HepG2 (cell line): ENCODE data around the gene ARHGAP15. TPM values are rescaled to one million over a fixed set of nuclear protein-coding genes. Genes with fewer than 3 reads are reported as not detected.

Source experiments
- ATAC-seq: fragments of 200-7000 bp; cut with Tn5 transposase; 3 replicates; pipeline ENCODE4 v1.9.1; 2020; ENCODE audit warnings: mild to moderate bottlenecking, moderate library complexity
- BruUV-seq: library from RNA; stranded (reverse); fragments of 400-500 nt; replicated peaks from 2 replicates; lab custom pipeline; 2021; lab: Mats Ljungman, UMichigan
- CTCF ChIA-PET: fragments of 300-600 bp; formaldehyde crosslinking; extraction: SDS; loops from one replicate; lab custom pipeline; 2021; ENCODE audit warnings: low total read pairs, inconsistent platforms, low intra/inter-chr PET ratio; lab: Yijun Ruan, JAX
- POLR2A ChIA-PET: fragments of 350-600 bp; sonication (Branson Sonifier 250); formaldehyde crosslinking; loops from one replicate; lab custom pipeline; 2020; ENCODE audit warnings: antibody characterized with exemption, inconsistent platforms; lab: Yijun Ruan, JAX
- DNase-seq: peaks from one replicate; pipeline ENCODE4 v3.0.0-alpha.2; 2015; ENCODE audit warnings: low spot score
- FAIRE-seq: peaks from 3 replicates; lab custom pipeline; 2011; peaks lifted over from hg19 to GRCh38; lab: Jason Lieb, UNC
- H2AFZ ChIP-seq: one replicate; pipeline ENCODE4 v1.6.1; 2011; ENCODE audit warnings: low read length, inconsistent platforms
- H3K27ac ChIP-seq: fragments of 300-600 bp; 3 replicates; pipeline ENCODE4 v1.8.0; 2011; ENCODE audit warnings: mixed run types, mild to moderate bottlenecking, mixed read lengths, low read length, inconsistent platforms; ENCODE audit not compliant: insufficient read depth; ENCODE audit errors: extremely low read length
- H3K27me3 ChIP-seq, 2 experiments: fragments of 200-600 bp in 1 of 2; 2 replicates in 1 of 2; 3 replicates in 1 of 2; pipeline versions ENCODE4 v1.6.0 to v1.8.0; 2011; ENCODE audit warnings: low read length in 2 of 2, mild to moderate bottlenecking in 2 of 2, moderate library complexity in 2 of 2, inconsistent platforms in 1 of 2; ENCODE audit not compliant: insufficient read depth in 2 of 2, control insufficient read depth in 1 of 2
- H3K36me3 ChIP-seq, 2 experiments: fragments of 200-600 bp in 1 of 2; replicated peaks in 1 of 2; 2 replicates in 1 of 2; 3 replicates in 1 of 2; pipeline versions ENCODE4 v1.5.1 to v1.8.0; 2011; ENCODE audit warnings: low read length in 2 of 2, inconsistent platforms in 1 of 2; ENCODE audit not compliant: insufficient read depth in 2 of 2, control insufficient read depth in 1 of 2
- H3K4me1 ChIP-seq: 2 replicates; pipeline ENCODE4 v1.5.1; 2012; ENCODE audit warnings: low read length, inconsistent platforms; ENCODE audit not compliant: insufficient read depth
- H3K4me2 ChIP-seq: 2 replicates; pipeline ENCODE4 v1.6.0; 2011; ENCODE audit warnings: low read depth, low read length, inconsistent platforms
- H3K4me3 ChIP-seq, 3 experiments: fragments of 200-600 bp in 1 of 3; sonication (generic), shearing (Covaris generic) in 1 of 3; replicated peaks in 1 of 3; 2 replicates each; pipeline ENCODE4 v1.5.1; 2011 to 2016; ENCODE audit warnings: low read length in 3 of 3, inconsistent platforms in 2 of 3, low read depth in 2 of 3, mild to moderate bottlenecking in 2 of 3, control low read depth in 1 of 3, mixed read lengths in 1 of 3; ENCODE audit not compliant: insufficient read depth in 1 of 3
- H3K79me2 ChIP-seq: one replicate; pipeline ENCODE4 v1.6.1; 2011; ENCODE audit warnings: low read length, inconsistent platforms; ENCODE audit not compliant: insufficient read depth
- H3K9ac ChIP-seq: 2 replicates; pipeline ENCODE4 v1.6.0; 2011; ENCODE audit warnings: mild to moderate bottlenecking, low read depth, low read length, inconsistent platforms; ENCODE audit not compliant: insufficient read depth
- H3K9me3 ChIP-seq: 2 replicates; pipeline ENCODE4 v1.5.1; 2012; ENCODE audit warnings: mild to moderate bottlenecking, low read length
- H4K20me1 ChIP-seq: 2 replicates; pipeline ENCODE4 v1.6.0; 2011; ENCODE audit warnings: inconsistent platforms, mild to moderate bottlenecking, low read length, moderate library complexity; ENCODE audit not compliant: insufficient read depth
- CEBPZ ChIP-seq: IDR thresholded peaks from 2 replicates; pipeline ENCODE4 v1.6.1; 2012; ENCODE audit warnings: low read length, improper control_type of control experiment
- HNRNPK ChIP-seq: fragments of 200-400 bp; formaldehyde crosslinking; IDR thresholded peaks from 2 replicates; pipeline ENCODE4 v1.6.1; 2018; ENCODE audit warnings: low read length, low read depth, moderate library complexity, mild to moderate bottlenecking; ENCODE audit not compliant: poor library complexity, severe bottlenecking
- HNRNPUL1 ChIP-seq: fragments of 200-400 bp; formaldehyde crosslinking; IDR thresholded peaks from 2 replicates; pipeline ENCODE4 v1.6.1; 2017; ENCODE audit warnings: low read depth, mild to moderate bottlenecking, low read length, moderate library complexity
- KAT8 ChIP-seq: IDR thresholded peaks from 2 replicates; pipeline ENCODE4 v1.6.1; 2016; ENCODE audit warnings: missing genetic modification reagents, missing compliant biosample characterization
- NCOR1 ChIP-seq: fragments of 200-600 bp; sonication (generic); IDR thresholded peaks from 2 replicates; pipeline ENCODE4 v1.7.0; 2017; ENCODE audit warnings: antibody characterized with exemption, low read length, borderline replicate concordance
- ZKSCAN8 ChIP-seq: IDR thresholded peaks from 2 replicates; pipeline ENCODE4 v1.6.1; 2016; ENCODE audit warnings: borderline replicate concordance, missing genetic modification reagents, missing compliant biosample characterization
- ZNF281 ChIP-seq: sonication (generic); formaldehyde crosslinking; IDR thresholded peaks from 2 replicates; pipeline ENCODE4 v1.4.0; 2020; ENCODE audit warnings: missing genetic modification reagents, borderline replicate concordance
- ZNF615 ChIP-seq: sonication (generic); formaldehyde crosslinking; IDR thresholded peaks from 2 replicates; pipeline ENCODE4 v1.5.0; 2020; ENCODE audit warnings: mild to moderate bottlenecking, missing genetic modification reagents, borderline replicate concordance
- WGBS: methylation state at CpG from one replicate; pipeline ENCODE4 v1.1.6; 2017; ENCODE audit warnings: low lambda C conversion rate; 5-methylcytosine and 5-hydroxymethylcytosine counted together
- in situ Hi-C: cut with HindIII; loops from 2 replicates; pipeline ENCODE4 v1.10.0; 2017; ENCODE audit warnings: low pct_unique_long_range_greater_than_20kb; ENCODE audit not compliant: extremely low pct_ligation_motif_present
- intact Hi-C: fragments of 100-400 bp; cut with micrococcal nuclease; formaldehyde crosslinking; loops from one replicate; pipeline ENCODE4 v1.10.0; 2022; ENCODE audit not compliant: unreplicated experiment
- polyA plus RNA-seq, 8 experiments: library from polyadenylated mRNA; depleted of rRNA in 3 of 8; stranded (reverse) in 7 of 8; unstranded in 1 of 8; fragments of >200 nt; fragmentation: Illumina TruSeq in 4 of 8; extraction: Trizol in 4 of 8; gene quantifications; 2 replicates each; pipeline versions ENCODE4 v1.2.1 to v1.2.3, GENCODE V29; 2011 to 2016; ENCODE audit warnings: low read depth in 4 of 8, missing spikeins in 1 of 8, mixed read lengths in 1 of 8; ENCODE audit not compliant: insufficient read depth in 1 of 8
- total RNA-seq, 5 experiments: library from RNA; depleted of rRNA; stranded (reverse); fragments of >200 nt; fragmentation: Illumina TruSeq; extraction: Trizol; gene quantifications; 2 replicates each; pipeline ENCODE4 v1.2.3, GENCODE V29; 2016; ENCODE audit warnings: low read depth in 1 of 5

ARHGAP15 gene
- total and polyA plus RNA-seq, 2 of the 13 experiments (the other 11 are each of a cell fraction or from before 2014, with no cell fraction given) = 0.04 TPM; not detected in 1

DNA sequence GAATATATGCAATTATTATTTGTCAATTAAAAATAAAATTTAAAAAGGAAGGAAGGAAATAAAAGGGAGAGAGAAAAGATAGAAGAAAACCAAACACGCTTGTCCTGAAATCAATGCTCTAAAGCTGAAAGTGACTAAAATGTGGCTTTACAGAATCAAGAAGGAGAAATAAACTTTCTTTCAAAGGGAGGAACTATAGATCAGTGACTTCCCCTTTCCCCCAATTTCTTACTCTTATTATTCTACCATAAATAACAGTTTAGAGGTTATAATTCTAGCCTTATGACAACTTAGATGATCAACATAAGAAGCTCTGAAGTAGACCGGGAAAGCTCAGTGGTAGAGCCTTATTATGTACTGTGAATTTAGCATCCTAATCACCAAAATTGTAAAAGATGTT lies 122.5 kb downstream of the ARHGAP15 start:
- in situ Hi-C loops = no loop called here
- no peaks in the 10 kb centered on the region for H4K20me1 ChIP-seq
- DNase-seq = no peak
- no peaks in the 10 kb centered on the region for H3K4me1 ChIP-seq
- no peak for TF ChIP-seq ZNF281 (CRISPR knock-in tag)
- no peak for TF ChIP-seq NCOR1
- TF ChIP-seq KAT8 (CRISPR knock-in tag) = no peak
- no peak for TF ChIP-seq ZNF615
- no peak for TF ChIP-seq HNRNPK
- TF ChIP-seq CEBPZ = no peak
- TF ChIP-seq HNRNPUL1 = no peak
- no peak for TF ChIP-seq ZKSCAN8 (CRISPR knock-in tag)
- TF ChIP-seq, all 625 proteins: peak for 0
- no peak overlapping the region for H3K27ac ChIP-seq
- ChIA-PET POLR2A (no interaction called here), CTCF (no interaction called here)
- 3% methylated on average over 2 of the region's 2 CpGs for WGBS
- H3K27me3 ChIP-seq = peaks cover 0 to 4% of the 10 kb centered on the region in 2 experiments; a peak in 1 of 5 replicates
- intact Hi-C loops = no loop called here
- no peak overlapping the region for H3K4me3 ChIP-seq
- FAIRE-seq = no peak
- H2AFZ ChIP-seq = no peak overlapping the region
- no TSS peak for BruUV-seq
- no peak for ATAC-seq
- H3K9me3 ChIP-seq = no peaks in the 10 kb centered on the region
- no peaks in the 10 kb centered on the region for H3K79me2 ChIP-seq
- no peaks in the 10 kb centered on the region for H3K36me3 ChIP-seq
- no peak overlapping the region for H3K9ac ChIP-seq
- H3K4me2 ChIP-seq = no peak overlapping the region
